Smooth muscle cell (in vitro differentiated cells): ENCODE results near the gene CLCN3. TPM values are rescaled to one million over a fixed set of nuclear protein-coding genes. Genes with fewer than 3 reads are reported as not detected.

ENCODE experiments used
- DNase-seq: peaks from one replicate; lab custom pipeline; 2025; ENCODE audit not compliant: unreplicated experiment; lab: John Stamatoyannopoulos, UW
- H2AFZ ChIP-seq: fragments of 200-600 bp; sonication (generic); 2 replicates; pipeline ENCODE4 v1.6.0; 2016; ENCODE audit warnings: antibody characterized with exemption, low read depth, mild to moderate bottlenecking
- H3F3A ChIP-seq: fragments of 200-600 bp; sonication (generic); 2 replicates; pipeline ENCODE4 v1.6.0; 2017; ENCODE audit warnings: antibody characterized with exemption, low read depth
- H3K27ac ChIP-seq: fragments of 200-600 bp; sonication (generic); 2 replicates; pipeline ENCODE4 v1.5.1; 2016; ENCODE audit warnings: low read depth, mild to moderate bottlenecking
- H3K27me3 ChIP-seq: fragments of 200-600 bp; sonication (generic); 2 replicates; pipeline ENCODE4 v1.6.1; 2016; ENCODE audit warnings: low read depth, mild to moderate bottlenecking
- H3K36me3 ChIP-seq: fragments of 200-600 bp; sonication (generic); 2 replicates; pipeline ENCODE4 v1.5.1; 2016; ENCODE audit warnings: low read depth
- H3K4me1 ChIP-seq: fragments of 200-600 bp; sonication (generic); 2 replicates; pipeline ENCODE4 v1.5.1; 2016; ENCODE audit warnings: low read depth
- H3K4me2 ChIP-seq: fragments of 200-600 bp; sonication (generic); 2 replicates; pipeline ENCODE4 v1.6.0; 2016; ENCODE audit warnings: mild to moderate bottlenecking
- H3K4me3 ChIP-seq: fragments of 200-600 bp; sonication (generic); 2 replicates; pipeline ENCODE4 v1.5.1; 2016; ENCODE audit warnings: mild to moderate bottlenecking
- H3K79me2 ChIP-seq: fragments of 200-600 bp; sonication (generic); 2 replicates; pipeline ENCODE4 v1.6.0; 2016; ENCODE audit warnings: low read depth, mild to moderate bottlenecking
- H3K9ac ChIP-seq: fragments of 200-600 bp; sonication (generic); 2 replicates; pipeline ENCODE4 v1.6.0; 2016; ENCODE audit warnings: low read depth
- H3K9me3 ChIP-seq: fragments of 200-600 bp; sonication (generic); replicated peaks from 2 replicates; pipeline ENCODE4 v1.5.1; 2016; ENCODE audit warnings: low read depth
- H4K20me1 ChIP-seq: fragments of 200-600 bp; sonication (generic); 2 replicates; pipeline ENCODE4 v1.6.0; 2016; ENCODE audit warnings: low read depth
- CTCF ChIP-seq: fragments of 200-600 bp; sonication (generic); IDR thresholded peaks from 2 replicates; pipeline ENCODE4 v1.5.1; 2017; ENCODE audit warnings: borderline replicate concordance, mild to moderate bottlenecking, antibody characterized with exemption; ENCODE audit not compliant: insufficient read depth, poor library complexity, severe bottlenecking
- WGBS: methylation state at CpG from one replicate; pipeline ENCODE4 v1.1.7; 2016; ENCODE audit warnings: low lambda C conversion rate; 5-methylcytosine and 5-hydroxymethylcytosine counted together
- polyA plus RNA-seq: library from polyadenylated mRNA; unstranded; fragments of >200 nt; fragmentation: Nextera tagmentation; extraction: Ambion mirVana; gene quantifications from 2 replicates; pipeline ENCODE4 v1.2.1, GENCODE V29; 2016
- total RNA-seq: library from RNA; depleted of rRNA; stranded (reverse); fragments of >200 nt; gene quantifications from 2 replicates; pipeline ENCODE4 v1.2.3, GENCODE V29; 2014

CLCN3 gene
- total and polyA plus RNA-seq, 2 experiments from 2014 or later: 13.7 to 41.2 TPM

GRCh38 chr4:169630069-169630468, 9.7 kb downstream of the CLCN3 start:
- 97% methylated on average over 3 of the region's 3 CpGs for WGBS

GRCh38 chr4:169632896-169633295, 12.5 kb downstream of the CLCN3 start:
- Histone ChIP-seq H3K4me3 (no peak overlapping the region), H3K4me1 (peaks cover 8% of the 10 kb centered on the region), H3K9ac (no peak overlapping the region), H2AFZ (no peak overlapping the region), H3K79me2 (peaks cover 79% of the 10 kb centered on the region), H3F3A (peaks cover 9% of the 10 kb centered on the region), H3K36me3 (peaks cover 4% of the 10 kb centered on the region), H3K9me3 (no peaks in the 10 kb centered on the region), H4K20me1 (peaks cover 21% of the 10 kb centered on the region), H3K27ac (peak overlapping the region; percentile 71), H3K27me3 (no peaks in the 10 kb centered on the region), H3K4me2 (peak overlapping the region; percentile 11)
- no peak for DNase-seq
- TF ChIP-seq CTCF: no peak
- WGBS: 85% methylated on average over 11 of the region's 11 CpGs

More at GRCh38 chr4:169630069-169630468, 9.7 kb downstream of the CLCN3 start:
- no peaks in the 10 kb centered on the region for H3K27me3 ChIP-seq
- H3K4me1 ChIP-seq: peaks cover 8% of the 10 kb centered on the region
- no peak overlapping the region for H3K4me3 ChIP-seq
- no peaks in the 10 kb centered on the region for H3K36me3 ChIP-seq
- DNase-seq: no peak
- H3K4me2 ChIP-seq: no peak overlapping the region
- no peak overlapping the region for H2AFZ ChIP-seq
- H3F3A ChIP-seq: peaks cover 9% of the 10 kb centered on the region
- H3K79me2 ChIP-seq: peaks cover 90% of the 10 kb centered on the region
- H3K9me3 ChIP-seq: no peaks in the 10 kb centered on the region
- no peak overlapping the region for H3K27ac ChIP-seq
- H4K20me1 ChIP-seq: peaks cover 36% of the 10 kb centered on the region
- H3K9ac ChIP-seq: no peak overlapping the region
- TF ChIP-seq CTCF: no peak

GRCh38 chr4:169634975-169635374, 14.6 kb downstream of the CLCN3 start:
- Histone ChIP-seq H3K27me3 (no peaks in the 10 kb centered on the region), H3K27ac (peak overlapping the region; percentile 71), H3K9ac (peak overlapping the region; percentile 25), H3K9me3 (no peaks in the 10 kb centered on the region), H3K4me1 (peaks cover 8% of the 10 kb centered on the region), H3K4me3 (no peak overlapping the region), H3K79me2 (peaks cover 66% of the 10 kb centered on the region), H3K36me3 (peaks cover 7% of the 10 kb centered on the region), H4K20me1 (peaks cover 11% of the 10 kb centered on the region), H3K4me2 (peak overlapping the region; percentile 63), H3F3A (peaks cover 9% of the 10 kb centered on the region), H2AFZ (no peak overlapping the region)
- no peak for DNase-seq
- 6% methylated on average over 1 of the region's 1 CpG for WGBS
- TF ChIP-seq CTCF: no peak

- Histone ChIP-seq H3K27me3 (no peaks in the 10 kb centered on the region), H4K20me1 (no peaks in the 10 kb centered on the region), H3K9ac (no peak overlapping the region), H3K9me3 (no peaks in the 10 kb centered on the region), H3K4me1 (no peaks in the 10 kb centered on the region), H3K4me3 (no peak overlapping the region), H3F3A (no peaks in the 10 kb centered on the region), H3K27ac (peak overlapping the region; percentile 40), H2AFZ (no peak overlapping the region), H3K79me2 (peaks cover 31% of the 10 kb centered on the region), H3K36me3 (peaks cover 10% of the 10 kb centered on the region), H3K4me2 (no peak overlapping the region)
- no peak for DNase-seq
- no peak for TF ChIP-seq CTCF
Measured at GRCh38 chr4:169640261-169640870, 20.0 kb downstream of the CLCN3 start.
